KMS-11 (cell line): ENCODE data around the gene THRB.
A peak's percentile ranks its signal among the peaks of the same experiment; 100 is the strongest.

Source experiments
- H2AFZ ChIP-seq: fragments of 200-600 bp; sonication (generic); 2 replicates; pipeline ENCODE4 v1.6.1; 2016; ENCODE audit warnings: antibody characterized with exemption, mixed run types, low read depth
- H3K27ac ChIP-seq: fragments of 200-600 bp; sonication (generic); 2 replicates; pipeline ENCODE4 v1.6.1; 2016; ENCODE audit warnings: mild to moderate bottlenecking, mixed run types
- H3K27me3 ChIP-seq: fragments of 200-600 bp; sonication (generic); 2 replicates; pipeline ENCODE4 v1.6.1; 2017; ENCODE audit warnings: mild to moderate bottlenecking, low read depth, mixed run types, moderate library complexity; ENCODE audit not compliant: insufficient read depth
- H3K36me3 ChIP-seq: fragments of 200-600 bp; sonication (generic); 2 replicates; pipeline ENCODE4 v1.6.1; 2017; ENCODE audit warnings: mild to moderate bottlenecking, mixed run types; ENCODE audit not compliant: insufficient read depth
- H3K4me1 ChIP-seq: fragments of 200-600 bp; sonication (generic); 2 replicates; pipeline ENCODE4 v1.6.1; 2016; ENCODE audit warnings: mild to moderate bottlenecking, low read depth, mixed run types; ENCODE audit not compliant: poor library complexity, severe bottlenecking
- H3K4me2 ChIP-seq: fragments of 200-600 bp; sonication (generic); 2 replicates; pipeline ENCODE4 v1.7.0; 2016; ENCODE audit warnings: mild to moderate bottlenecking, mixed run types
- H3K4me3 ChIP-seq: fragments of 200-600 bp; sonication (generic); IDR thresholded peaks from 2 replicates; pipeline ENCODE4 v1.6.1; 2017; ENCODE audit warnings: low read depth, low read length, mixed read lengths; ENCODE audit not compliant: insufficient read depth
- H3K79me2 ChIP-seq: fragments of 200-600 bp; sonication (generic); 2 replicates; pipeline ENCODE4 v1.6.1; 2016; ENCODE audit warnings: low read depth, mixed run types; ENCODE audit not compliant: insufficient read depth
- H3K9ac ChIP-seq: fragments of 200-600 bp; sonication (generic); 2 replicates; pipeline ENCODE4 v1.6.1; 2016; ENCODE audit warnings: mild to moderate bottlenecking, mixed run types
- H4K20me1 ChIP-seq: fragments of 200-600 bp; sonication (generic); 2 replicates; pipeline ENCODE4 v1.6.1; 2016; ENCODE audit warnings: mild to moderate bottlenecking, mixed run types; ENCODE audit not compliant: insufficient read depth
- TF ChIP-seq, protein P1 (sequence below): fragments of 200-600 bp; sonication (generic); conservative IDR thresholded peaks from 2 replicates; pipeline ENCODE4 v1.6.1; 2017; ENCODE audit warnings: low read depth, mild to moderate bottlenecking, antibody characterized with exemption, low read length, moderate library complexity, mixed read lengths

The THRB gene

DNA sequence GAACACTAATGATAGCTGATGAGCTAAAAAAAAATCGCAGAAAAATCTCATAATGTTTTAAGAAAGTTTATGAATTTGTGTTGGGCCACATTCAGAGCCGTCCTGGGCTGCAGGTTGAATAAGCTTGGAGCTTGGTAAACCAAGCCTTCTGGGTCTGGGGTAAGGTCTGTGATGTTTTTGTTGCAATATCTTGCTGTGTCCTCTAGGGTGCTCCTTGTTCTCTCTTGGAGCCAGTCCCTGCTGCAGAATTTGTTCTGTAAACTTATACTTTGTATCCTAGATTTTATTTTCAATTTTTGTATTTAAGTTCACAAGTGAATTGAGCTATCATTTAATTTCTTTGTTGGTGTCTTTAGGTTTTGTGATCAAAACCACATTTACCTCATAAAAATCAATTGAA lies 405.9 kb downstream of the THRB start:
- Histone ChIP-seq H2AFZ (no peak overlapping the region), H4K20me1 (no peaks in the 10 kb centered on the region), H3K27ac (no peak overlapping the region), H3K27me3 (no peaks in the 10 kb centered on the region), H3K4me3 (no peak overlapping the region), H3K9ac (no peak overlapping the region), H3K36me3 (no peaks in the 10 kb centered on the region), H3K79me2 (no peaks in the 10 kb centered on the region), H3K4me1 (no peaks in the 10 kb centered on the region), H3K4me2 (no peak overlapping the region)
- TF ChIP-seq, protein P1, sequence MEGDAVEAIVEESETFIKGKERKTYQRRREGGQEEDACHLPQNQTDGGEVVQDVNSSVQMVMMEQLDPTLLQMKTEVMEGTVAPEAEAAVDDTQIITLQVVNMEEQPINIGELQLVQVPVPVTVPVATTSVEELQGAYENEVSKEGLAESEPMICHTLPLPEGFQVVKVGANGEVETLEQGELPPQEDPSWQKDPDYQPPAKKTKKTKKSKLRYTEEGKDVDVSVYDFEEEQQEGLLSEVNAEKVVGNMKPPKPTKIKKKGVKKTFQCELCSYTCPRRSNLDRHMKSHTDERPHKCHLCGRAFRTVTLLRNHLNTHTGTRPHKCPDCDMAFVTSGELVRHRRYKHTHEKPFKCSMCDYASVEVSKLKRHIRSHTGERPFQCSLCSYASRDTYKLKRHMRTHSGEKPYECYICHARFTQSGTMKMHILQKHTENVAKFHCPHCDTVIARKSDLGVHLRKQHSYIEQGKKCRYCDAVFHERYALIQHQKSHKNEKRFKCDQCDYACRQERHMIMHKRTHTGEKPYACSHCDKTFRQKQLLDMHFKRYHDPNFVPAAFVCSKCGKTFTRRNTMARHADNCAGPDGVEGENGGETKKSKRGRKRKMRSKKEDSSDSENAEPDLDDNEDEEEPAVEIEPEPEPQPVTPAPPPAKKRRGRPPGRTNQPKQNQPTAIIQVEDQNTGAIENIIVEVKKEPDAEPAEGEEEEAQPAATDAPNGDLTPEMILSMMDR: peak; percentile 31

DNA sequence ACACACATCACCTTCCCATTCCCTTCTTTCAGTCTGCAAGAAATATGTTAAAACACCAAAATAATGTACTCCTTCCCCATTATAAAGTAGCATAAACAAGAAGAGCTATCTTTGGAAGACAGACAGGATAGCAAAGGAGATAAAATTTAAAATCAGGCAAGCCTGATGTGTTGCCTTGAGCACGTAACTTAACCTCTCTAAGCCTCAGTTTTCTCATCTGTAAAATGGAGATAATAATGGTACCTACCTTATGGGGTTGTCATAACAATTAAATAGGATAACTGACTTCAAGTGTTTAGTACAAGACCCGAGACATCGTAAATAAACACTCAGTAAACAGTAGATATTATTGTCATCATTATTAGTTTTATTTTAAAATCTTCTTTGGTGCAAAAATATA lies 407.2 kb downstream of the THRB start:
- Histone ChIP-seq H3K27ac (no peak overlapping the region), H4K20me1 (no peaks in the 10 kb centered on the region), H3K4me3 (no peak overlapping the region), H3K79me2 (no peaks in the 10 kb centered on the region), H3K36me3 (no peaks in the 10 kb centered on the region), H3K27me3 (no peaks in the 10 kb centered on the region), H3K9ac (no peak overlapping the region), H3K4me2 (no peak overlapping the region), H2AFZ (no peak overlapping the region), H3K4me1 (no peaks in the 10 kb centered on the region)
- TF ChIP-seq, protein P1: no peak

DNA sequence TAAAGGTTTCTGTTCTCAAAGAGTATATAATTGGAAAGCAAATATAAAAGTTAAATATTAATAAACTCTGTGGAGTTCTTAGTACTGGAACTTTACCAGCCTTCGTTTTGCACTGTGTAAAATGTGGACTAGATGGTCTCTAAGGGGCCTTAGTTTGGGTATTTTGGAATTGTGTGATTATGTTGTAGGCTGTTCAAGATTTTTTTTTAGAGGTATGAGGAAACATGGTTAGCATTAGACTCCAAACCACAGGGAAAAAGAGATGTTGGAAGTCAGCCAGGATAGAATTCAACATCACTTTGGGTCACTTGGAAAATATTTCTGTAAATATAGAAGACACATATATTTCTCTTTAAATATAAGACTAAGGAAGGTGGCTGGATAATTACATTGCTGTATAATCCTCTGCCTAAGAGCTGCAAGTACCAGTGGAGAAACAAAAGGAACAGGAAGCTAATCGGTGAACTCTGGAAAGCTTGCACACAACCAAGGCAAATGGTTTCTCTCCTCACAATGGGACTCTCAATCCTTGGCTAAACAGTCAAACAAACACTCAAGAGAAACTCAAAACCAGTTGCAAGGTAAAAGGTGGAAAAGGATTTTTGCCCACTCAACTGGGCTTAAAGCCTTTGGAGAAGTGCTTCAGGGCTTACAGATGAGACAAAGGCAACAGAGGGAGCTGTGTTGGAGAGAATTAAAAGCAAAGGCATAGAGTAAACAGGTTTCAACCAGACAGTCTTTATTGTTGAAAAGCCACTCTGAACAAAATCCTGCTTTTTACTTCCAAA lies 407.8 kb downstream of the THRB start:
- Histone ChIP-seq H3K4me1 (no peaks in the 10 kb centered on the region), H2AFZ (no peak overlapping the region), H3K36me3 (no peaks in the 10 kb centered on the region), H3K79me2 (no peaks in the 10 kb centered on the region), H4K20me1 (no peaks in the 10 kb centered on the region), H3K4me2 (no peak overlapping the region), H3K27me3 (no peaks in the 10 kb centered on the region), H3K27ac (no peak overlapping the region), H3K9ac (no peak overlapping the region), H3K4me3 (no peak overlapping the region)
- TF ChIP-seq, protein P1: no peak

DNA sequence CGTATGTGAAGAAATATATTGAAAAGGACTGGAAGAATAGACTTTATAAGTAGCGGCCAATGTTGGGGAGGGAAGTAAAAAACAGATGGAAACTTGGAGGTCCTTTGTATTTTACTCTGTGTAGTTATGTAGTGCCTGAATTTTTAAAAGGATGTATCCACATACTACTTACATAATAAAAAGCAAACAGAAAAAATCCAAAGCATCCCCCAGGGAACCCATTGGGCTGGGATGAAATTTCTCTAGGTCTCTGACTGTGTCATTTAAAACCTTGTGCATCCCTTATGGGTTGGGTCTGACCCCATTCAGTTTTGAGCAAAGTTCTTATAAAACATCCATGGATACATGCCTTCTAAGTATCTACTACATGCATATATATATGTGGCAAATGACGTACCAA lies 408.4 kb downstream of the THRB start:
- Histone ChIP-seq H3K36me3 (no peaks in the 10 kb centered on the region), H3K9ac (no peak overlapping the region), H4K20me1 (no peaks in the 10 kb centered on the region), H3K27ac (no peak overlapping the region), H3K27me3 (no peaks in the 10 kb centered on the region), H3K4me2 (no peak overlapping the region), H2AFZ (no peak overlapping the region), H3K4me3 (no peak overlapping the region), H3K4me1 (no peaks in the 10 kb centered on the region), H3K79me2 (no peaks in the 10 kb centered on the region)
- TF ChIP-seq, protein P1: no peak
